GM23338 (cell line): ENCODE data around the gene CBX8. TPM values are rescaled to one million over a fixed set of nuclear protein-coding genes. Genes with fewer than 3 reads are reported as not detected.

Experiments
- ATAC-seq: fragments of 200-7000 bp; cut with Tn5 transposase; 3 replicates; pipeline ENCODE4 v1.9.1; 2020
- DNase-seq: peaks from one replicate; pipeline ENCODE4 v3.0.0-alpha.2; 2015; ENCODE audit warnings: low spot score
- H2AFZ ChIP-seq: fragments of 200-600 bp; sonication (generic); 2 replicates; pipeline ENCODE4 v1.8.0; 2016; ENCODE audit warnings: antibody characterized with exemption, mild to moderate bottlenecking, moderate library complexity
- H3F3A ChIP-seq: fragments of 200-600 bp; sonication (generic); replicated peaks from 2 replicates; pipeline ENCODE4 v1.8.0; 2017; ENCODE audit warnings: antibody characterized with exemption, mixed run types, low read depth
- H3K27ac ChIP-seq: fragments of 200-600 bp; sonication (generic); 2 replicates; pipeline ENCODE4 v1.6.1; 2016; ENCODE audit warnings: low read depth
- H3K27me3 ChIP-seq: fragments of 200-600 bp; sonication (generic); 2 replicates; pipeline ENCODE4 v1.8.0; 2016; ENCODE audit warnings: mild to moderate bottlenecking, mixed run types, moderate library complexity; ENCODE audit not compliant: insufficient read depth
- H3K36me3 ChIP-seq: fragments of 200-600 bp; sonication (generic); 2 replicates; pipeline ENCODE4 v1.8.0; 2016; ENCODE audit warnings: mild to moderate bottlenecking; ENCODE audit not compliant: insufficient read depth
- H3K4me1 ChIP-seq: fragments of 200-600 bp; sonication (generic); 2 replicates; pipeline ENCODE4 v1.8.0; 2016; ENCODE audit warnings: mild to moderate bottlenecking, moderate library complexity; ENCODE audit not compliant: insufficient read depth
- H3K4me2 ChIP-seq: fragments of 200-600 bp; sonication (generic); 2 replicates; pipeline ENCODE4 v1.7.1; 2017; ENCODE audit warnings: mixed run types
- H3K4me3 ChIP-seq: fragments of 200-600 bp; sonication (generic); 2 replicates; pipeline ENCODE4 v1.6.1; 2016; ENCODE audit warnings: mixed run types
- H3K79me2 ChIP-seq: fragments of 200-600 bp; sonication (generic); replicated peaks from 2 replicates; pipeline ENCODE4 v1.8.0; 2017; ENCODE audit warnings: mild to moderate bottlenecking; ENCODE audit not compliant: insufficient read depth
- H3K9me2 ChIP-seq: fragments of 200-600 bp; sonication (generic); 2 replicates; pipeline ENCODE4 v1.8.0; 2017; ENCODE audit not compliant: insufficient read depth
- H4K20me1 ChIP-seq: fragments of 200-600 bp; sonication (generic); replicated peaks from 2 replicates; pipeline ENCODE4 v1.8.0; 2017; ENCODE audit warnings: mild to moderate bottlenecking; ENCODE audit not compliant: insufficient read depth
- H3K27ac Mint-ChIP-seq: 2 replicates; pipeline ENCODE4 v1.8.0; 2020; ENCODE audit warnings: inconsistent platforms, mild to moderate bottlenecking, moderate library complexity, mixed read lengths
- H3K27me3 Mint-ChIP-seq: 3 replicates; pipeline ENCODE4 v1.8.0; 2022; ENCODE audit warnings: low read depth, mild to moderate bottlenecking, moderate library complexity, mixed read lengths, inconsistent platforms; ENCODE audit not compliant: insufficient read depth, poor library complexity
- H3K36me3 Mint-ChIP-seq: 3 replicates; pipeline ENCODE4 v1.8.0; 2021; ENCODE audit warnings: low read depth, mild to moderate bottlenecking, inconsistent platforms, moderate library complexity, mixed read lengths
- H3K4me1 Mint-ChIP-seq: 3 replicates; pipeline ENCODE4 v1.8.0; 2020; ENCODE audit warnings: mild to moderate bottlenecking, inconsistent platforms, mixed read lengths
- H3K4me3 Mint-ChIP-seq: 3 replicates; pipeline ENCODE4 v1.8.0; 2021; ENCODE audit warnings: moderate library complexity, mild to moderate bottlenecking, inconsistent platforms, mixed read lengths
- H3K9me3 Mint-ChIP-seq: 3 replicates; pipeline ENCODE4 v1.8.0; 2020; ENCODE audit warnings: moderate library complexity, mild to moderate bottlenecking, inconsistent platforms, mixed read lengths
- CTCF ChIP-seq, 2 experiments: fragments of 200-600 bp in 1 of 2; sonication (generic) in 1 of 2; conservative IDR thresholded peaks; 2 replicates each; pipeline versions ENCODE4 v1.5.1 to v1.6.1; 2016 to 2017; ENCODE audit warnings: antibody characterized with exemption in 2 of 2, low read depth in 2 of 2, mild to moderate bottlenecking in 2 of 2, moderate library complexity in 1 of 2
- EZH2 ChIP-seq: fragments of 200-600 bp; sonication (generic); IDR thresholded peaks from one replicate; pipeline ENCODE4 v1.8.0; 2017; ENCODE audit warnings: antibody characterized with exemption, mild to moderate bottlenecking, low read depth; ENCODE audit not compliant: unreplicated experiment
- EZH2phosphoT487 ChIP-seq: fragments of 200-600 bp; sonication (generic); IDR thresholded peaks from one replicate; pipeline ENCODE4 v1.8.1; 2018; ENCODE audit warnings: antibody characterized with exemption; ENCODE audit not compliant: unreplicated experiment
- ZNF462 ChIP-seq: fragments of 250-450 bp; sonication (Bioruptor Pico); IDR thresholded peaks from 2 replicates; pipeline ENCODE4 v1.5.0; 2020; ENCODE audit warnings: mild to moderate bottlenecking, moderate library complexity
- polyA plus RNA-seq: library from polyadenylated mRNA; unstranded; fragments of >200 nt; fragmentation: Nextera tagmentation; extraction: Ambion mirVana; gene quantifications from 2 replicates; pipeline ENCODE4 v1.2.1, GENCODE V29; 2016
- total RNA-seq: library from RNA; depleted of rRNA; stranded (reverse); fragments of >200 nt; shearing (Covaris generic); gene quantifications from 2 replicates; pipeline ENCODE4 v1.2.3, GENCODE V29; 2014

Gene CBX8
- total and polyA plus RNA-seq, 2 experiments from 2014 or later, result 1.0 to 1.3 TPM

- TF ChIP-seq ZNF462 (CRISPR knock-in tag) (no peak), EZH2 (peak; percentile 98), CTCF (conservative IDR thresholded peaks at IDR 0.05; ENCODE audit: low read depth in 2 of 2) (no peak)
These were observed 15.7 kb upstream of the CBX8 start (continued) for GRCh38 chr17:79812353-79813258.

GRCh38 chr17:79811868-79812352 is 15.0 kb upstream of the CBX8 start:
- Histone ChIP-seq H2AFZ (no peak overlapping the region), H3K9me2 (no peaks in the 10 kb centered on the region), H4K20me1 (peaks cover 9% of the 10 kb centered on the region; the same call in 1 of the 2 replicates), H3F3A (peaks cover 35% of the 10 kb centered on the region), H3K36me3 (no peaks in the 10 kb centered on the region), H3K27me3 (peaks cover 94% of the 10 kb centered on the region), H3K27ac (no peak overlapping the region), H3K4me3 (peak overlapping the region; percentile 41), H3K4me2 (peak overlapping the region; percentile 77), H3K4me1 (peaks cover 35% of the 10 kb centered on the region), H3K79me2 (no peaks in the 10 kb centered on the region)
- TF ChIP-seq EZH2phosphoT487, result no peak
- TF ChIP-seq ZNF462 (CRISPR knock-in tag), result no peak
- peak overlapping the region; percentile 60 for H3K4me3 Mint-ChIP-seq
- H3K4me1 Mint-ChIP-seq, result peaks cover 36% of the 10 kb centered on the region
- peaks cover 90% of the 10 kb centered on the region for H3K27me3 Mint-ChIP-seq
- H3K9me3 Mint-ChIP-seq, result peaks cover 6% of the 10 kb centered on the region; the same call in 1 of the 3 replicates
- DNase-seq (peak; percentile 65), ATAC-seq (no peak)
- H3K36me3 Mint-ChIP-seq, result peaks cover 4% of the 10 kb centered on the region; the same call in 1 of the 3 replicates
- no peak overlapping the region for H3K27ac Mint-ChIP-seq
